HG02610 (cell line): ENCODE measurements around the gene NOS1.

Experiments
- ATAC-seq: cut with Tn5 transposase; IDR thresholded peaks from one replicate; pipeline ENCODE4 v1.9.1; 2021; ENCODE audit warnings: mild to moderate bottlenecking, moderate library complexity; ENCODE audit not compliant: unreplicated experiment

The NOS1 gene

DNA sequence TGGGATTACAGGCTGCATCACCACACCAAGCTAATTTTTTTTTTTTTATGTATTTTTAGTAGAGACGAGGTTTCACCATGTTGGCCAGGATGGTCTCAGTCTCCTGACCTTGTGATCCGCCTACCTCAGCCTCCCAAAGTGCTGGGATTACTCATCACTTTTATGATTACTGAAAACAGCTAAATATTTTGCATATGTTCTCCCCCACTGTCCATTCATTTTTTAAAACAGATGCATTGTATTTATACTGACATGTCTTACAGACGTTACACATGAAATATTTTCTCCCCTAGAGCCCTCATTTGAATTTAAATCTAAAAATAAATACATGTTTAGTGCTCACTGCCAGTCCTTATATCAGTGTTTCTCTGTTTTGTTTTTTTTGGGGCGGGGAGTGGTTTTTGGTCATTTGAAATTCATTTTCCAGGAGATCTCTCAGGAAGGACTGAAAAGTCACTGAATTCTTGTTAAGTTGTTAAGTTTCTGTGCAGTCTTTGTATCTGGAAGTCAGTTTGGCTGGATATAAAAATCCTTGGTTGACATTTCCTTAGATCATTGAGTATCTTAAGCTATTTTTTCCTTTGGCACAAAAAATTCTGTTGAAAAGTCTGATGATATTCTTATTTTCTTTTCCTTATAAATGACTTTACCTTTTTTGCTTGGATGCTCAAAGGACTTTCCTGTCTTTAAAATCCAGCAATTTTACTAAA is 180.5 kb downstream of the NOS1 start:
- no peak for ATAC-seq

DNA sequence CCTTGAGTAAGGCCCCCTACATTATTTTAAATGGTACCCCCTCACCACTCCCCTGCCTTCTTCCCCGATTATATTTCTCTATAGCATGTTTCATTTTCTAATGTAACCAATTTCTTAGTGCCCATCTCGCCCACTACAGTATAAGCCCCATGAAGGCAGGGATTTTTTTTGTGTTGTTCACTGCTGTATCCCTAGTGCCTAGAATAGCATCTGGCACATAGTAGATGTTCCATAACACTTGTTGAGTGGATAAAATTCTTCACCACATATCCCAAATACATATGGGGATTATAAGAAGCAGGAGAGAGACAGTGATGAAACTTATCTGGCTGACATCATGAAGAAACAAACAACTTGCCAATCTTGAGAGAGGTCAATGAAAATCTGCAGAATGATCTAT is 182.7 kb downstream of the NOS1 start:
- ATAC-seq, result no peak

DNA sequence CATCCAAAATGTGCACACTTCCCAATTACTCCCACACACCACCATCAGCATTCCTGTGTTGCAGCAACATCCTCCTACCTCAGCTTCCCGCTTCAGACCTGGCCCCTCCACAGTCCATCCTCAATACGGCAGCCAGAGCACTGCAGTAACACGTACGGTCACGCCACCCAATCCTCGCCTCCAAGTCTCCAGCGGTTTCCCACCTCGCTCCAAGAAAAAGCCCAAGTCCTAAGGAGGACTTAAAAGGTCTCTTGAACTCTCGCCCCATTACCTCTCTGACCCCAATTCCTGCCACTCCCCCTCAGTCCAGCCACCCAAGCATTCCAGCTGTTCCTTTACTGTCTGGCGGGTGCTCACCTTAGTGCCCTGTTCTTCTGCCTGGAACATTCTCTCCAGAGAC is 183.1 kb downstream of the NOS1 start:
- ATAC-seq, result no peak

DNA sequence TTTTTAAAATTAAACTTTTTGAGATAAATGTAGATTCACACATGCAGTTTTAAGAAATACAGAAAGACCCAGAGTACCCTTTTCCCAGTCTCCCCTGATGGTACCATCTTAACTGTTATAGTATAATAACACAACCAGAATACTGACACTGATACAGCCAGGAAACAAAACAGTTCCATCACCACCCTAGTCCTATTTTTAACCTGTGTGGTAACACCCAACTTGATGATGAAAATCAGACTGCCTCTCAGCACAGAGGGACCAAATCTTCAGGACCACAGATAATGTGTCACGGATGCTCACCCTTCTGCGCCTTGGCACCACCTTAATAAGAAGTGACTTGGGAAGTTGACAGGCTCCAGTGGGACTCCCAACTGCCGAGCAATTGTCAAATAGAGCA is 189.3 kb downstream of the NOS1 start:
- no peak for ATAC-seq

DNA sequence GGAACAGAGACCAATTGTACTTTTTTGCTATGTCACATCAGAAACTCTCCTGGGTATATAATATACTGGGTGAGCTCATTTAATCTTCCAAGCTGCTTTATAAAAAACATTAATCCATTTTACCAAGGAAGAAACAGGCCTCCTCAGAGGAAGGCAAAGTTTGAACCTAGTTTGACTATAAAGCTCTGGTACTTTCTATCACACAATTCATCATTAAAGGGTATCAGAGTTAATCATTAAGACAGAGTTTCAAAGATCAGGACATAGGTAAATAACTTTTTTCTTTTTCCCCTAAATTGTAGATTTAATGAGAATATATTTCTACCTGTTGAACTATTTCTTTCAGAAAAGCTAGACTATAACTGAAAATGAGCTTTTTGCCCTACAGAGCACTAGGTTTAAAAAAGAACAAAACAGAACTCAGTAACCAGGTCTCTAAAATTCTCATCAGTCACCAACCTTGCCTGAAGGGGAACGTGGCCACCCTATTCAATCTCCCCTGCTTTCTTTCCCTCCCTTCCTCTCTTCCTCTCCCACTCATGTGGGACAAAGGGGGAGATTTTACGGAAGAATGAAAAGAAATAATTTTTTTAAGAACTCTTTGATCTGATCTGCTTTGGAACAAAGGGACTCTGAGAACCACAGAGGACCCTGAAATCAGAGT is 189.8 kb downstream of the NOS1 start:
- ATAC-seq, result no peak

DNA sequence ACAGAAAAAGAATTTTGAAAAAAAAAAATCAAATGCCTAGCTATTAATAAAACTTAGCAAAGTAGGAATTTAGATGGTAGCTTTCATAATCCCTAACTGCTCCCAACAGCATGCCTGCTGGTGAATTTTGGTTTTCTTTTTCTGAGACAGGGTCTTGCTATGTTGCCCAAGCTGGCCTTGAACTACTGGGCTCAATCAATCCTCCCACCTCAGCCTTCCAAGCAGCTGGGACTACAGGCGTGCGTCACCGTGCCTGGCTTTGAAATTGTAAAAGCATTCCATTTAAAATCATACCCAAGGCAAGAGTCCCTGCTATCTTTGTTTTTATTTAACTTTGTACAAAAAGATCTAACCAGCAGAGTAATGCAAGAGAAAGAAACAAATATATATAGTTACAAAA is 191.9 kb downstream of the NOS1 start:
- no peak for ATAC-seq

DNA sequence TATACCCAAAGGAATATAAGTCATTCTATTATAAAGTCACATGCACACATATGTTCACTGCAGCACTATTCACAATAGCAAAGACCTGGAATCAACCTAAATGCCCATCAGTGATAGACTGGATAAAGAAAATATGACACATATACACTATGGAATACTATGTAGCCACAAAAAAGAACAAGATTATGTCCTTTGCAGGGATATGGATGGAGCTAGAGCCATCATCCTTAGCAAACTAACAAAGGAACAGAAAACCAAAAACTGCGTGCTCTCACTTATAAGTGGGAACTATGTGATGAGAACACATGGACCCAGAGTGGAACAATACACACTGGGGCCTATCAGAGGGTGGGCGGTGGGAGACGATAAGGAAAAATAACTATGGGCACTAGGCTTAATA is 192.4 kb downstream of the NOS1 start:
- no peak for ATAC-seq

DNA sequence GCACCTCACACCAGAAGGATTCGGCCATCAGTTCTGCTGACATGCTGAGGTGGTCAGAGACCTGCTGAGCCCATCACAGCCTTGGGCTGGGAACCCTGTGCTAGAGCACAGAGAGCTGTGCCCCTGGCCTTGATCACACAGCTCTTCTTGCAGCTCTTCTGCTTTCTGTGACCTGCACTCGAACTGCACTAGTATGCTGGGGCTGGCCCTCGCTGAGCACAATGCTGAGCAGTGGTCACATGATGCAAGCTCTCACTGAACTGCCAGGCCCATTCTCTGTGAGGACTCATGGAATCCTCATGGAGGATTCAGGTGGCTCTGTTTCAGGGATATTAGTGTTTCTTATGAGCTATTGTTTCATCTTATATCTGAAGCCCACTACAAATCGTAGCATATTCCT is 193.7 kb downstream of the NOS1 start:
- ATAC-seq, result no peak

DNA sequence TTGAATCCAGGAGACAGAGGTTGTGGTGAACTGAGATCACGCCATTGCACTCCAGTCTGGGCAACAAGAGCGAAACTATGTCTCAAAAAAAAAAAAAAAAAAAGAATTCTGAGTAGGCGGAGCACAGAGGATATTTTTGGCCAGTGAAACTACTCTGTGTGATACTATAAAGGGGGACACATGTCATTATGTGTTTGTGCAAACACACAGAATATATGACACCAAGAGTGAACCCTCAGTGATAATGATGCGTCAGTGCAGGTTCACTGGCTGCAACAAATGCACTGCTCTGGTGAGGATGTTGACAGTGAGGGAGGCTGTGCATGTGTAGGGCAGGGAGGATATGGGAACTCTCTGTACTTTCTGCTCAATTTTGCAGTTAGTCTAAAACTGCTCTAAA is 195.3 kb downstream of the NOS1 start:
- no peak for ATAC-seq

DNA sequence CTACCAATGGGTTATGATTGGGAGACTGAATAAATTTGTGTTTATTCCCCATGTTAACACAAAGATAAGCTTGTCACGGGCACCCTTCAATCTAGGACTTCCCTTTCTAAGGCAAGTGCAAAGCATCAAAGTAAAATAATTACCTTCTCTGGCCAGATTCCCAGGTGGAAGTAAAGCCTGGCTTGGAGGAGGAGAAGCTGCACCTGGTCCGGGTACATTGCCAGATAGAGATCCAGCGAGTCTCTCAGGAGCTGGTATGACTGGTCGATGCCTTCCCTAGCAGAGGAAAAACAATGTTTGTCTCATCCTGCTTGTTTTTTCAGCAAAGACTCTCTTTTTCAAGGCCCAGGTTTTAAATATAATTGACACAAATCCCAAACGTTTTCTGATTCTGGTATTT is 196.1 kb downstream of the NOS1 start:
- no peak for ATAC-seq

DNA sequence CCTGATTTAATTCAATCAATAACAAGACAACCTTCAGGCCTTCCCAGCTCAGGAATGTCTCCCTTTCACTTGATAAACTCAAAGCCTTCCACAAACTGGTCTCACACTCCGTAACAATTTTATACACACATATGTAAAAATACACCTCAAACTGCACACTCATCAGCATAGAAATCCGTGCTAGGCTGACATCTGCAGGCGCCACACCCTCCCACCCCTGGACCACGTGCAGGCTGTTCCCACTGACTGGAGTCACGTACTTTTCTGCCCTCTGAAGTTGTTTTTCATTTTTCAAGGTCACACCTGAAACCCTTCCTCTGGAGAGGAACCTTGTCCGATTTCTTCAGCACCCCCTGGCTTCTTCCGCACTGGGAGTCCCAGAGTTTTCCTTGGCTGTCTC is 198.8 kb downstream of the NOS1 start:
- ATAC-seq, result no peak

DNA sequence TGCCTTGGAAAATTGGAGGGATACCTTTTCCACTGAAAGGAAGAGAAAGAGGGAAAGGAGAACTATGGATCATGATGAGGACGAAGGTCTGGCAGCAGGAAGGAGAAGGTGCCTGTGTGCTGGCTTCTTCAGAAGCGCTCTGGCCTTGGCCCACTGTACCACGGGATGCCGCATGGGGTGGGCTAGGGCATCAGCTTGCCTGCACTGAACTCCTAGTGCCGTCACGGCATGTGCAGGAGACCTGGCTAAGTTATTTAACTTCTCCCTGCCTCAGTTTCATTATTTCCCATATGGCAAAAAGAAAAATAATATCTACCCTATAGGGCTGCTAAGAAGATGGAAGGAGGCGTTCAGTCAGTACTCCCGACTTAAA is 199.3 kb downstream of the NOS1 start:
- ATAC-seq, result no peak

DNA sequence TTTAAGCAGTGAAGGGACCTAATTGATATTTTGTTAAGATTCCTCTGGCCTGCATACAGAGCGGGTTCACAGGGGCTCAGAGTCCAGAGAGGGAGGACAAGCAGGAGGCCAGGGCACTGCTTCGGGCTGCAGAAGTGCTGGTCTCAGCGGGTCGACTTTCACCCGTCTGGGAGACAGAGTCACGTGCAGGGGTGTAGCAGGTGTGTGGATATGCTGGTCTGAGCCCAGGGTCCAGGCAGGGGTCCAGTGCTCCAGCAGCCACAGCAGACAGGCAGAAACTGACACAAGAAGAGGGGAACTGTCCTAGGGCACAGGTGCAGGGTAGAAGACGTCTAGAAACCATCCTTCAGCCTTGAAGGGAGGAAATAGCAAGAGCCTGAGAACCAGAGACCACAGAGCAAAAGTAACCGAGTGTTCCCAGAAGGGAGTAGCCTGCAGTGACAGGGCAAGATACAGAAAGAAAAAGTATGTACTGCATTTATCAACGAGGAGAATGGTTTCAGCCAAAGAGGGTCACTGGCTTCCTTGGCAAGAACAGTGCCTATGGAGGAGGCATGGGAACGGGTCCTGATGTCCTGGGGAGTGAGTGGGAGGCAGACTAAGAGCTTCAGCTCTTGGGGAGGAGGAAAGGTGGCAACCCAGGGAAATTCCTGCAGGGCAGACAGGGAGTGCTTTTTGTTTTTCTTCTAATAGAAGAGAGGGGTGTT is 199.8 kb downstream of the NOS1 start:
- ATAC-seq, result no peak

DNA sequence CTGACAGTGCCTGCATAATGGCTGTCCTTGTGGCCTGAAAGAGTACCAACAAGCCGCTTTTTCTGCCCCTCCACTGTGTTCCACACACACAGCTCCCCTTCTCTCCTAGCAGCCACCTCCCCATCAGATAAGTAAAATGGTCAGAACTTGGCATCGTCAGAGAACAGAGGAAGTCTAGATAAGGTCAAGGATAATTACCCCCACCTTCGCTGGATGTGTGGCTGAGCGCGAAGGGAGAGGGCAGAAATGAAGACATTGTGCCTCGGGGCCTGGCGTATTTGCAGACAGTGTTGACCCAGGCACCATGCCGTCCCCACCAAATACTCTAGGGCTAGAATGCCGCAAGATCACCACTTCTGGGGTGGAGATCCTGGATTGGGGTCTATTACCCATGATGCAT is 201.8 kb downstream of the NOS1 start:
- no peak for ATAC-seq

DNA sequence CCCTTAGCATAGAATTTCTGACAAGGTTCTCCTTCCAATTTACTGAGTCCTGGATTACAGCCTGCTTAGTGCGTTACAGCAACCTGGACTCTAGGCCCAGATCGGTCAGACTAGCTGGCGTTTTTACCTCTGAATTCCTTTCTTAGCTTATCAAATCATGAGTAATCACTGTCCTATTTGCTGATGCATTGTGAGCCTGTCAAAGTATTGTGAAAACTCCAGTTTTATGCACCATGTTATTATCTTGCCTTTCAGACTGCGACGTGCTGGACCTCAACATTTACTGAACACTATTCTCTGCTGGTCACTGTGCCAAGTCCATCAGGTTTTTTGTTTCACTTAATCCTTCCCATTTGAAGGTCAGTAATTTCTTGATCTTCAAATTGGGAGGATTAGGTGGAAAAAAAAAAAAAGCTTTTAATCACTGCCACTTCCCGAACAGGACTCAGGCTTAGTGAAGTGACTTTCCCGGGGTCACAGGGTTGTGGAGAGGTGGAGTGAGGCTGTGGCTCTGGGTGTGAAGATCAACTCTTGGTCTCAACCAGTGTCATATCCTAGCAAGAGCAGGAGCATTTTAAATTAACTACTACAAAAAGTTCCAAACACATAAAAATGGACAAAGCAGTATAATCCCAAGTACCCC is 202.4 kb downstream of the NOS1 start:
- no peak for ATAC-seq
